Panc1 (cell line): ENCODE results near the gene CYBRD1.

ENCODE experiments used
- CTCF ChIP-seq: fragments of 450-650 bp; IDR thresholded peaks from 2 replicates; pipeline ENCODE4 v1.5.1; 2017; ENCODE audit warnings: mild to moderate bottlenecking
- POLR2AphosphoS5 ChIP-seq: IDR thresholded peaks from 2 replicates; pipeline ENCODE4 v1.6.1; 2012; ENCODE audit warnings: mild to moderate bottlenecking, low read depth, low read length, moderate library complexity
- REST ChIP-seq, 2 experiments: IDR thresholded peaks; 2 replicates each; pipeline ENCODE4 v1.6.1; 2011 to 2012; ENCODE audit warnings: low read depth in 2 of 2, control low read depth in 1 of 2, low read length in 1 of 2, mild to moderate bottlenecking in 1 of 2, moderate library complexity in 1 of 2; ENCODE audit not compliant: insufficient read depth in 1 of 2
- SIN3A ChIP-seq: IDR thresholded peaks from 2 replicates; pipeline ENCODE4 v1.6.1; 2012; ENCODE audit warnings: low read depth, mild to moderate bottlenecking, low read length, moderate library complexity, borderline replicate concordance; ENCODE audit not compliant: insufficient read depth
- TCF7L2 ChIP-seq: IDR thresholded peaks from 2 replicates; pipeline ENCODE4 v1.6.1; 2011; ENCODE audit warnings: mild to moderate bottlenecking, low read depth, low read length, inconsistent platforms

GRCh38 chr2:171590116-171590515 lies 67.8 kb downstream of the CYBRD1 start:
- TF ChIP-seq CTCF (no peak), POLR2AphosphoS5 (no peak), SIN3A (no peak), REST (IDR thresholded peaks at IDR 0.05; ENCODE audit: insufficient read depth in 1 of 2, low read depth in 2 of 2, low read length in 1 of 2) (no peak), TCF7L2 (no peak)
